Measurements from ENCODE around the gene ATXN7.

Gene ATXN7

DNA sequence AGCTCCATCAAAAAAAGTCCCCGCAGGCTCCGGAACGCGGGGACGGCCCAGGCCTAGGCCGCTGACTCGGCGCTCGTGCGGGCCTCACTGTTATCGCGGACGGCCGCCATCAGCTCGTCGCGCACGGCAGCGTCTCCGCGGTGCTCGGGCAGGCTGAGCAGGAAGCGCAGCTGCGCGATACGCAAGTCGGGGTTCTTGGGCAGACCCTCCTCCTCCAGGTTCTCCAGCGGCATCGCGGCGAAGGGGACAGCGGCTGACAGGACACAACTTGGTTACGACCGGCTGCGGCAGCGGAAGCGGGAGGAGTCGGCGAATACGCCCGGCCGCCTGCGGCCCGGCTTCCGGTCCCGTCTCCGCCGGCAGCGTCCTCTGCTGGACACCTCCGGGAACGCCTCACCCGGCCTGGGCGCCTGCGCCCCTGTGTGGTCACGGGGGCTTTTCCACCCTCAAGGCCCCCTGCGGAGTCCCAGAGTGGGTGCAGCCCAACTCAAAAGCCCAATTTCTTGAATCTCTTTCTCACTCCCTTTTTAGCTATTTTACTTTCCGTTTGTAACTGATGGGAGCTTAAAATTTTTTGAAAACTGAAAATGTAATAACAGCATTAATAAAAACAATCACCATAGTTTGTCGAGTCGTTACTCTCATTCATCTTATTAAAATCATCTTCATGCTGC is 159.7 kb downstream of the ATXN7 start, which contains the start of gene PSMD6:
PSMD6 (minus strand) TSS at position 308 of the 674 bp plus-strand sequence; CDS start at position 233, 75 bp downstream.
- peak; percentile 89 for DNase-seq

DNA sequence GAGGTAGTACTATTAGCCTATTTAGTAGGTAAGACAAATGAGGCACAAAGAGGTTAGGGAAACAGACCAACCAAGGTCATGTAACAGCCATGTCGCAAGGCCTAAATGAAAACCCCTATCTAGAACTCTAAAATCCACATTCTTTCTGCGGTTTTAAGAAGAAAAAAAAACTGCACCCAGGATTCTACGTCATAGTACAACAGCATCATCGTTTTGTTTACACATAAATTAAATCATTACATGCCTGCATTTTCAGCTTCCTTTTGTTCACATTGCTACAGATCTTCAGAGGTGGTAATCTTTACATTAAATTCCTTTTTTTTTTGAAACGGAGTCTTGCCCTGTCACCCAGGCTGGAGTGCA is 160.2 kb downstream of the ATXN7 start:
- no peak for DNase-seq

DNA sequence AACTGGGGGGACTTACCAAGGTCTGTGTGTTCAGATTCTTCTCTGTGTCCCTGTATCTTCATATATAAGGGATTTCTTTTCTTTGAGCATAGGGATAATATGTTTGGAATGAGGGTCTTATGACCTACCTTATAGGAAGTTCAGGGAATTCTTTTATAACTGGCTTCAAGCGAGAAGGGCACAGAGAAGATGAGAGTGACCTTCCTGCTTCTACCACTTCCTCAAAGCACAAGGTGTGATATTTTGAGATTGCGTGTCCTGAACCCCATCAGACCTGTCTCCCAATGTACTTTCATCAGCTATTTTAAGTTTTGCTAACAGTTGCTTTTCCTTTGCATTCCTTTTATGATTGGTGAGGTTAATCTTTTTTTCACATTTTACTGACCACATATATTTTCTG is 162.7 kb downstream of the ATXN7 start:
- DNase-seq: no peak

GRCh38 chr3:64027658-64028057 is 164.0 kb downstream of the ATXN7 start:
- no peak for DNase-seq

- DNase-seq: no peak
Observed at GRCh38 chr3:64028754-64029153, 165.1 kb downstream of the ATXN7 start.

- DNase-seq: no peak
Observed at GRCh38 chr3:64029287-64029686, 165.6 kb downstream of the ATXN7 start.

DNA sequence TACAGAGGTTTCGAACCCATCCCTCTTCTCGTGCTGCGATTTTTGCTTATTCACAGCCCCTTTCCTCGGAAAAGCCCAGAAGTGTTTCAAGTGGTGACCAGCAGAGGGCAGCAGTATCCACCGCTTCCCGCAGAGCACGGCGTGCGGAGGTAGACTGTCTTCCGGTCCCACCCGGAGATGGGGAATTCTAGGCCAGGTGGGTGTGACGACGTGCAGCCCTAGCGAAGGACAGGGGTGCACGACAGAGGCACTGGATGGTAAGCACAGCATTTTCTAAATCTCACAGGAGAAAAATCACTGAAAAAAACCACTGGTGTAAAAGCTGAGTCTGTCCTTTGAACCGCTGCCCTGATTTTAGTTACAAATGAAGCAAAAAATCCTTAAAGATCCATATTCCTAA is 167.1 kb downstream of the ATXN7 start:
- peak; percentile 19 for DNase-seq

DNA sequence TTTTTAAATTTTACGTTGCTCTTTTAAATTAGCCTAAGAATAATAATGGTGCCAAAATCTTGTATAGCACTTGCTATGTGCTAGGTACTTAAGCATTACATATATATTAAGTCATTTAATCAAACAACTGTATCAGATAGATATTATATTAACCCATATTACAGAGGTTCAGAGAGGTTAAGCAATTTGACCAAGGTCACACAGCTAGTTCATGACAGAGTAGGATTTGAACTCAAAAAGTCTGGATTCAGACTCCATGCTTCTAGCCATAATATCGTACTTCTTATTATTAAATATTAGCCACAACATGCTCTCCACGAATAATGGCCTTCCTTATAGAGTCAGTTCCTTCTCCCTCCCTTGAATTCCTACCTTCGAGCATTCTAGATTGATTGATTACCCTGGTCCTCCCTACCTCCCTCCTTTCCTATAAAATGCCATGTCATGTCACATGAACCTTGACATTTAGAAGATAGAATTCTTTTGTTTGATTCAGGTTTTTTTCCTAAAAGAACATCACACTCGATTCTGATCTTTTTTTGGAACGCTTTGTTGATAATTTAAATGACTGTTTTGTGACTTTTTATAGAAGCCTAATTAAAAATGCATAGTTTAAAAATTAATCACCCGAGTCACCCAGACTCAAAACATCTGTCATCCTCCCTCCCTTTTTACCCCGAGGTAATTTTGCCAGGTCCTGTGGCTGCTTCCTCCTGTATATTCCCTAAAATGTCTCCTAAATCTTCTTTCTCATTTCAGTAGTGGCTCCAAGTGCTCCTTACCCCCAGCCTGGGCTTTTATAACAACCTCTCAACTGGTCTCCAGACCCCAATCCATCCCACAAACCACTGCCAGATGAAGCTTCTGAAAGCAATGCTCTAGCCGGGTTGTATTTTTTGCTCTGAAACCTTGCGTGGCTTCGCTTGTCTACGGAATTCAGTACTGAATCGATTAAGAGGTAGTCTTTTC is 168.2 kb downstream of the ATXN7 start:
- no peak for DNase-seq

DNA sequence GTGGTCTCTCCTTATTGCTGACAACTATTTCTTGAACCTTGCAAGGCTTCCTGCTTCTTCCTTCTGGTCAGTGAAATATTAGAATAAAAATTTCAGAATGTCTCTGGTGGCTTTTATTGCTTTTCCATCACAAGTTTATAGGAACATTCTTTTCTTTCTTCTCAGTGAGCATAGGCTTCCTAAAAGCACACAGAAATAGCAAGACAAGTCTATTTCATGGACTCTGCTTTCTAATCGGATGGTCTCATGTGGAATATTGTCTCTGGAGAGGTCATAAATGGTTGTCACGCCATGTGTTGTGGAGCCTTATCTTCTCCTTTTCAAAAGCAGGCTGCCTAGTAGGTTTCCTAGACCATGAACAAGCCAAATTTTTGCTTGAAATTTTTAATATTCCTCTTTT is 169.4 kb downstream of the ATXN7 start:
- no peak for DNase-seq

GRCh38 chr3:64037084-64037483 is 173.4 kb downstream of the ATXN7 start:
- no peak for DNase-seq

- no peak for DNase-seq
Observed at GRCh38 chr3:64038253-64038767, 174.6 kb downstream of the ATXN7 start.

DNA sequence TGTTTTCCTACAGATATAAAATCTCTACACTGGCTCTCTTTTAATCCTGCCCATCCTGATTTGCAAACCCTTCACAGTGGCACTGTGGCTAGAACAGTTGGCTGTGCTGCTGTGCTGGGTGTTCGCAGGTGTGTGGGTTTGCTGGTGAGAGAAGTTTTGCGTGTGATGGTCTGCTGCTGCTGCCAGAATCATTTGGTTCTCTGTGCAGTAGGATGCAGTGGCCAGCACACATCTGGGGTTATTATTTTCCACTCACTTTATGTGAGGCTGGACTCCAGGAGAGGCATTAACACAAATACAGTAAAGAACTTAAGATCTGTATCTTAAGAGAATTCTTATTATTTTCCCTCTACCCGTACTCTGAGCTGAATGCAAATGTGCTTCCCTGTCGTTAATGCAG is 175.7 kb downstream of the ATXN7 start:
- no peak for DNase-seq

DNA sequence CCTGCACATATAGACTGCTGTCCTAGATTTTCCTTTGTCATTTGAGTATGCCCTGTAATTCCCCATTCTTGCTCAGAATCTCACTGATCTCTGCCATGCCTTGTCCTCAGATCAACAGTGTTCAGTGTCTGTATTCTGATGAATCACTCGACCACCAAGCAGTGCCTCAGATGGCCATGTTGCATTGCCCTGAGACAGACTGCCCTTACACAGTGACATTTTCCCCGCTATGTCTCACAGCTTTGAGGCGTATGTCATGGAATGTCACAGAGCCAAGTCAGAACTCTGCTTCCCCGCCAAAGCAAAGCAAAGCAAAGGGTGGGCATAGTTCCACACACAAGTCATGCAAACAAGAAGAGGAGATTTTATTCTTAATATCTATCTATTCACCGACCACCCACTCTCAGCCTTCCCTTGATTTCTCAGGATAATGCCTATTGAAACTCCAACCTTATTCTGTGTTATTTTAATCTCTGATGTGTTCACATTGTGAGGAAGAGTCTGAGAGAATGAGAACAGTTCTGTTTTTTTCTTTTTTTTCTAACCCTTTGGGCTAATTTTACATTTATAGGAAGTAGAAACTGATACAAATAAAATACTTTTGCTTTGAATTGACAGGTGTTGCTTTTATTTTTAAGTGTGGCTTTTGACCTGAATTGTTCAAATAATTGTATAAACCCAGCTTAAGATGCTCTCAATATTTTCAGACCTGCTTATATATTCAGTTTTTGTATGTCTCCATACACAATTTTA is 176.5 kb downstream of the ATXN7 start:
- no peak for DNase-seq

- DNase-seq: no peak
Observed at GRCh38 chr3:64042952-64043351, 179.3 kb downstream of the ATXN7 start.

GRCh38 chr3:64046592-64046991 is 182.9 kb downstream of the ATXN7 start:
- DNase-seq: no peak

DNA sequence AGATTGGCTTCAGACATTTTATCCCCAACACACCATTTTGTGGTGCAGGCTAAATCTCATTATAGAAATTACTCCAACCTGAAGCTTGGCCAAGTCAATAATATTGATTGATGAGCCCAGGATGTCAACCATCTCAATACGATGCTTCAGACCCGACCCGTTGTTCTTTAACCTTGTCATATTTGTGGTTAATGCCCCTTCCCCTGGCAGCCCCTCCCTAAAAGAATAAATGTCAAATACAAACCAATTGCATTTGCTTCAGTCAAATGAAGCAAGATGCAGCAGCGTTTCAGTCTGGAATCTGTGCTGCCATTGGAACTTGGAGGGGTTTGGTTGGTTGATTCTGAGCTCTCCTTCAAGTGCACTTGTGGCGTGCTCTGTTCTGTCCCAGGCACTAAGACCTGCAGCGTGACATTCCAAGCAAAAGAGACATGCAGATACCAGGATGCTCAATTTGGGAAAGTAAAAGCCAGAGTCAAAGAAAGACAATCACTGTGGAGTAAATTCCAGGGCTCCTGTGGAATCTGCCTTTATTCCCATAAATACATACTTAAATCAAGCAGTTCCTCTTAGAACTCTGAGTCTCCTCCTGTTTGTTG is 183.4 kb downstream of the ATXN7 start:
- no peak for DNase-seq

DNA sequence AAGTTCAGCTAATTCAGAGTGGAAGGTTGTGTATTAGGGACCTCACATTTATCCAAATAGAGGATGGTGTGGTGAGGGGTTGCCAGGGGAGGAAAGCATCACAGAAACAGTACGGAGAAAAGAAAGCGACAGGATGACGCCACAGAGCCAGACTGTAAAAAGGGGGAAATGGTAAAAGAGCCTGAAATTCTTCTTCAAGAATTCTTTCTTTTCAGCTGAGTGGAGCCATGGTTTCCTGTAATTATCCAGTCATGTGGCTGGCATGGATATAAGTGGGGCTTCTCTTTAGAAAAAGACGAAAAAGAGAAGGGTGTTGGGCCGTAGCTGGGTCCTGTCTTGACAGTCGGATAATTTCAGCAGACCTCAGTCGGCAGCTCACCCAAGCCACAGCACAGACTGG is 184.1 kb downstream of the ATXN7 start:
- no peak for DNase-seq

- no peak for DNase-seq
Observed at GRCh38 chr3:64048631-64049061, 185.0 kb downstream of the ATXN7 start.

DNA sequence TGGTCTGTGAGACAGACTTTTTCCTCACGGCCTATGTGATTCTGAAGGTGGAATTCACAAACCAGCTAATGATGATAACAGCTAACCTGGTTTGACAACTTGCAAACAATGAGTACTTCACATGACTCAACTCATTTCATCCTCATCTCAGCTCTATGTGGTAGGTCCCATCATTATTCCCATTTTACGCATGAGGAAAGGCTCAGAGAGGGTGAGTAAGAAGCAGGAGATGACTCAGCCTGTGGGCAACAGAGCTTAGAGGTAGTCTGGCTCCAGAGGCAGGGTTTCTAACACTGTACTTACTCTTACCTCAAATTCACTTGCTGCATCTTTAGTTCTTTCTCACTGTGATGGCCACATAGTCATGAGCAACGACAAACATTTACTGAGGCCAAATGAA is 185.5 kb downstream of the ATXN7 start:
- no peak for DNase-seq

DNA sequence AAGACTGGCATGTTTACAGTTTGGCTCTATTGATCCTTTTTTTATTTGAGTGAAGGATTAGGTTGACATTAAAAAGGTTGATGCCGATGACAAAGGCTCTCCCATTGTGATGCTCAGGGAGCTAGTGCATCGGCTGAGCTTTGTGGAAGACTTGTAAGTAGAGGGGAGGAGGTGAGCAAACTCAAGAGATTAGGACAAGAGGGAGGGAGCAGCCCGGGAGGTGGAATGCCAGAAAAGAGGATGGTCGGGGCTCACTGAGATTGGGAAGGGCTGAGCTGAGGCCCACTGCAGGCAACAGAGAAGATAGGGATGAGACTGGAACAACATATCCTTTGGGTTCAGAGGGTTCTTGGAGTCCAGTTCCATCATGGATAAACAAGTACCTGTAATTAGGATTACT is 186.2 kb downstream of the ATXN7 start:
- no peak for DNase-seq
